Adrenal gland (tissue), 12 donors: Measurements from ENCODE around the gene UNC119B. TPM values are rescaled to one million over a fixed set of nuclear protein-coding genes. Genes with fewer than 3 reads are reported as not detected.
A peak's percentile ranks its signal among the peaks of the same experiment; 100 is the strongest.

Experiments
- DNase-seq, 7 donors: peaks; one replicate each; pipeline ENCODE4 v3.0.0-alpha.2; 2019 to 2020
- H3K27ac ChIP-seq, 5 donors: fragments of 200-600 bp; sonication (generic) in 4 of 5; 1 replicate in 3 of 5; 2 replicates in 2 of 5; pipeline versions ENCODE4 v1.5.1 to v1.8.0; 2016 to 2020; ENCODE audit warnings: mild to moderate bottlenecking in 1 of 5
- H3K27me3 ChIP-seq: fragments of 200-600 bp; 2 replicates; pipeline ENCODE4 v1.8.0; 2021
- H3K36me3 ChIP-seq, 2 donors: fragments of 200-600 bp; replicated peaks in 1 of 2; 1 replicate in 1 of 2; 2 replicates in 1 of 2; pipeline versions ENCODE4 v1.5.1 to v1.8.0; 2018 to 2022
- H3K4me1 ChIP-seq, 2 donors: fragments of 200-600 bp; replicated peaks in 1 of 2; 1 replicate in 1 of 2; 2 replicates in 1 of 2; pipeline versions ENCODE4 v1.5.1 to v1.8.0; 2018 to 2021
- H3K4me3 ChIP-seq, 4 donors: fragments of 200-600 bp; sonication (generic) in 3 of 4; one replicate each; pipeline ENCODE4 v1.5.1; 2016 to 2018
- H3K9me3 ChIP-seq, 3 donors: fragments of 200-600 bp; sonication (generic) in 1 of 3; replicated peaks in 1 of 3; 1 replicate in 2 of 3; 2 replicates in 1 of 3; pipeline versions ENCODE4 v1.5.1 to v1.8.0; 2016 to 2021
- POLR2A ChIP-seq, 2 donors: fragments of 450-650 bp; IDR thresholded peaks; one replicate each; pipeline ENCODE4 v1.6.1; 2017; ENCODE audit warnings: antibody characterized with exemption in 2 of 2, mild to moderate bottlenecking in 2 of 2, moderate library complexity in 1 of 2
- WGBS, 4 donors: extraction: QIAGEN DNeasy Blood & Tissue Kit in 2 of 4; methylation state at CpG; one replicate each; pipeline versions ENCODE4 v1.1.5 to v1.1.7; 2013 to 2017; 5-methylcytosine and 5-hydroxymethylcytosine counted together
- intact Hi-C, 2 donors: fragments of 100-400 bp; cut with DNase I; formaldehyde crosslinking; loops; one replicate each; pipeline versions ENCODE4 v1.14.1 to v1.15.0; 2022 to 2023
- polyA plus RNA-seq, 3 donors: library from polyadenylated mRNA; stranded (reverse); fragments of 200-250 nt in 2 of 3; fragments of 350-450 nt in 1 of 3; fragmentation: Illumina TruSeq in 1 of 3; extraction: RNeasy Lipid Tissue Mini Kit (QIAGEN cat#74804) in 1 of 3; gene quantifications; one replicate each; pipeline ENCODE4 v1.2.3, GENCODE V29; 2013 to 2014
- total RNA-seq, 9 donors: library from RNA; depleted of rRNA in 4 of 9; stranded (reverse); fragments of >200 nt in 4 of 9; fragments of 120-200 nt in 1 of 9; fragmentation: NEBNext Ultra II Directional in 1 of 9; extraction: Animal tissue kit (Norgen Biotek cat#: 25700) in 1 of 9; gene quantifications; one replicate each; pipeline versions ENCODE4 v1.1.0 to v1.2.4, GENCODE V29; 2013 to 2023
- TF ChIP-seq, protein P1 (sequence below), 6 experiments: fragments of 450-650 bp in 4 of 6; fragments of 200-600 bp in 2 of 6; sonication (generic) in 1 of 6; IDR thresholded peaks; 1 replicate in 5 of 6; 2 replicates in 1 of 6; pipeline versions ENCODE4 v1.5.1 to v1.8.0; 2016 to 2021; ENCODE audit warnings: antibody characterized with exemption in 6 of 6, mild to moderate bottlenecking in 2 of 6, moderate library complexity in 1 of 6
- donor health status: healthy with polysubstance abuse.
- donor health status: Bipolar disorder and iron deficiency.
- donor health status: DM: yes; HTN: yes; CAD: no.
- donor health status: DM: no; HTN: no; CAD: no.
- donor health status: DM: no; HTN: no; CAD: no.
- donor health status: DM: yes; HTN: yes; CAD: no.

Gene UNC119B
- total and polyA plus RNA-seq, 12 donors = 14.0 to 97.5 (median 50.0) TPM

DNA sequence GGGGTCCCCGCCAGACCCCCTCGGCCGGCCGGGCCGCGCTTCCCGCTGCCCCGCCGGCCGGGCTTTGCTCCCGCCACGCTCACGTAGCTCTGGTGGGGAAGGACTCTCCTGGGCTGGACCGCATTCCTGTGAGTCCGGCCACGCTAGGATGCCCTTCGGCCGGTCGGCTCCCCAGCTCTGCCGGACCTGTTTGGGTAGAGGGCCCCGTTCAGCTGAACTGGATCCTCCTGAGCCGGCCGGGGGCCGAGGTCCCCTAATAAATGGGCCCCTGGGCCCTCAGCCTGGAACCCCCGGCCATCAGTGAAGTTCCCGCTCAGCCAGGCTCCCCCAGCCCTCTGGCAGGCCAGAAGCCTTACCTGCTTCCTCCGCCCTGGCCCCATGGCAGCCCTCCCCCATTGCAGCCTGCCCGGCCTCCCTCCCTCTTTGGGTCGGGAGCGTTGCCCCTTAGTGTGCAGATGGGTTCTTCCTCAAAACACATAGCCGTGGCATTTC is 593 bp downstream of the UNC119B start:
- Histone ChIP-seq H3K4me1 (peaks cover 11 to 28% of the 10 kb centered on the region in 2 donors), H3K4me3 (peak overlapping the region; percentile 48 to 94 (median 76)), H3K9me3 (no peaks in the 10 kb centered on the region), H3K27ac (peak overlapping the region; percentile 34 to 92 (median 82)), H3K27me3 (no peaks in the 10 kb centered on the region), H3K36me3 (peaks cover 0 to 23% of the 10 kb centered on the region in 2 donors)
- TF ChIP-seq POLR2A (IDR thresholded peaks at IDR 0.05) = no peak
- TF ChIP-seq, protein P1, sequence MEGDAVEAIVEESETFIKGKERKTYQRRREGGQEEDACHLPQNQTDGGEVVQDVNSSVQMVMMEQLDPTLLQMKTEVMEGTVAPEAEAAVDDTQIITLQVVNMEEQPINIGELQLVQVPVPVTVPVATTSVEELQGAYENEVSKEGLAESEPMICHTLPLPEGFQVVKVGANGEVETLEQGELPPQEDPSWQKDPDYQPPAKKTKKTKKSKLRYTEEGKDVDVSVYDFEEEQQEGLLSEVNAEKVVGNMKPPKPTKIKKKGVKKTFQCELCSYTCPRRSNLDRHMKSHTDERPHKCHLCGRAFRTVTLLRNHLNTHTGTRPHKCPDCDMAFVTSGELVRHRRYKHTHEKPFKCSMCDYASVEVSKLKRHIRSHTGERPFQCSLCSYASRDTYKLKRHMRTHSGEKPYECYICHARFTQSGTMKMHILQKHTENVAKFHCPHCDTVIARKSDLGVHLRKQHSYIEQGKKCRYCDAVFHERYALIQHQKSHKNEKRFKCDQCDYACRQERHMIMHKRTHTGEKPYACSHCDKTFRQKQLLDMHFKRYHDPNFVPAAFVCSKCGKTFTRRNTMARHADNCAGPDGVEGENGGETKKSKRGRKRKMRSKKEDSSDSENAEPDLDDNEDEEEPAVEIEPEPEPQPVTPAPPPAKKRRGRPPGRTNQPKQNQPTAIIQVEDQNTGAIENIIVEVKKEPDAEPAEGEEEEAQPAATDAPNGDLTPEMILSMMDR (IDR thresholded peaks at IDR 0.05) = no peak
- 0 to 1% (median 1%) methylated on average over 5 to 31 of the region's 31 CpGs for WGBS, 4 donors
- peak in 1 of 7 donors; percentile 44 for DNase-seq
- intact Hi-C loops = loop anchor here (5.0 to 10.0 kb wide), 3 partner anchors 64 to 129 kb away; partner anchors contain the start of gene POP5 (in 2 of the 2)

- DNase-seq = peak in 1 of 7 donors; percentile 21
- H3K36me3 ChIP-seq = peaks cover 0 to 28% of the 10 kb centered on the region in 2 donors
- no peaks in the 10 kb centered on the region for H3K27me3 ChIP-seq
- H3K4me1 ChIP-seq = peaks cover 11 to 31% of the 10 kb centered on the region in 2 donors
- peak overlapping the region in 2 of 5 donors; percentile 87 to 92 for H3K27ac ChIP-seq
- WGBS, 4 donors = 29 to 39% (median 29%) methylated on average over 6 of the region's 6 CpGs
- H3K4me3 ChIP-seq = peak overlapping the region in 1 of 4 donors; percentile 94
- no peaks in the 10 kb centered on the region for H3K9me3 ChIP-seq
- intact Hi-C loops = loop anchor here (5.0 to 10.0 kb wide), 3 partner anchors 64 to 129 kb away; partner anchors contain the start of gene POP5 (in 2 of the 2)
- no peak for TF ChIP-seq POLR2A (IDR thresholded peaks at IDR 0.05)
- TF ChIP-seq, protein P1 (IDR thresholded peaks at IDR 0.05) = no peak
Observed at GRCh38 chr12:120711411-120711810, 1.2 kb downstream of the UNC119B start.

DNA sequence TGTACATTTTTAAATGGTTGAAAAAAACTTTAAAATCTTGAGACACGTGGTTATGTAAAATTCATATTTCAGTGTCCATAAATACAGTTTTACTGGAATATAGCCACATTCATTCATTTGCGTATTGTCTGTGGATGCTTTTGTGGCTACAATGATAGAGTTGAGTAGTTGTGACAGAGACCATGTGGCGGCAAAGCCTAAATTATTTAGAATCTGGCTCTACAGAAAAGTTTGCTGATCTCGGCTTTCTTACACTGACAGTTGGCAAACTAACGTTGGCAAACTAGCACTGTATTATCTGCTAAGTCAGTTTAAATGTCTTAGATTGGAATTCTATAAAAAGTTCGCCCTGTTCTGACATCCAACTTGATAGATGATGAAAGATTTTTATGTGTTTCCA is 2.4 kb downstream of the UNC119B start:
- Histone ChIP-seq H3K9me3 (no peaks in the 10 kb centered on the region), H3K4me3 (no peak overlapping the region), H3K27ac (no peak overlapping the region), H3K4me1 (peaks cover 11 to 32% of the 10 kb centered on the region in 2 donors), H3K36me3 (peaks cover 0 to 40% of the 10 kb centered on the region in 2 donors), H3K27me3 (no peaks in the 10 kb centered on the region)
- 70 to 76% (median 73%) methylated on average over 6 of the region's 6 CpGs for WGBS, 4 donors
- no peak for DNase-seq
- TF ChIP-seq, protein P1 (IDR thresholded peaks at IDR 0.05) = no peak
- no peak for TF ChIP-seq POLR2A (IDR thresholded peaks at IDR 0.05)
- intact Hi-C loops = loop anchor here (5.0 to 10.0 kb wide), 3 partner anchors 65 to 130 kb away; partner anchors contain the start of gene POP5 (in 2 of the 2)

GRCh38 chr12:120713861-120714482 is 3.7 kb downstream of the UNC119B start:
- Histone ChIP-seq H3K27ac (no peak overlapping the region), H3K9me3 (no peaks in the 10 kb centered on the region), H3K4me1 (peaks cover 11 to 45% of the 10 kb centered on the region in 2 donors), H3K4me3 (no peak overlapping the region), H3K27me3 (no peaks in the 10 kb centered on the region), H3K36me3 (peaks cover 0 to 53% of the 10 kb centered on the region in 2 donors)
- DNase-seq = peak; percentile 77 to 91 (median 85)
- intact Hi-C loops = loop anchor here (5.0 to 10.0 kb wide), 3 partner anchors 67 to 132 kb away; partner anchors contain the start of gene POP5 (in 2 of the 2)
- 18 to 23% (median 22%) methylated on average over 4 of the region's 4 CpGs for WGBS, 4 donors
- TF ChIP-seq, protein P1 (IDR thresholded peaks at IDR 0.05) = peak; percentile 82 to 87 (median 86)
- TF ChIP-seq POLR2A (IDR thresholded peaks at IDR 0.05) = no peak
